DMS53 (cell line): ENCODE results near the gene GLTP.
"Not testable (repeated sequence)": the region's sequence is repeated elsewhere in the genome, so short reads cannot be mapped to it uniquely, and the experiment has no call there.

ENCODE experiments used
- DNase-seq: peaks from one replicate; lab custom pipeline; 2025; lab: John Stamatoyannopoulos, UW

GLTP gene, protein sequence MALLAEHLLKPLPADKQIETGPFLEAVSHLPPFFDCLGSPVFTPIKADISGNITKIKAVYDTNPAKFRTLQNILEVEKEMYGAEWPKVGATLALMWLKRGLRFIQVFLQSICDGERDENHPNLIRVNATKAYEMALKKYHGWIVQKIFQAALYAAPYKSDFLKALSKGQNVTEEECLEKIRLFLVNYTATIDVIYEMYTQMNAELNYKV

DNA sequence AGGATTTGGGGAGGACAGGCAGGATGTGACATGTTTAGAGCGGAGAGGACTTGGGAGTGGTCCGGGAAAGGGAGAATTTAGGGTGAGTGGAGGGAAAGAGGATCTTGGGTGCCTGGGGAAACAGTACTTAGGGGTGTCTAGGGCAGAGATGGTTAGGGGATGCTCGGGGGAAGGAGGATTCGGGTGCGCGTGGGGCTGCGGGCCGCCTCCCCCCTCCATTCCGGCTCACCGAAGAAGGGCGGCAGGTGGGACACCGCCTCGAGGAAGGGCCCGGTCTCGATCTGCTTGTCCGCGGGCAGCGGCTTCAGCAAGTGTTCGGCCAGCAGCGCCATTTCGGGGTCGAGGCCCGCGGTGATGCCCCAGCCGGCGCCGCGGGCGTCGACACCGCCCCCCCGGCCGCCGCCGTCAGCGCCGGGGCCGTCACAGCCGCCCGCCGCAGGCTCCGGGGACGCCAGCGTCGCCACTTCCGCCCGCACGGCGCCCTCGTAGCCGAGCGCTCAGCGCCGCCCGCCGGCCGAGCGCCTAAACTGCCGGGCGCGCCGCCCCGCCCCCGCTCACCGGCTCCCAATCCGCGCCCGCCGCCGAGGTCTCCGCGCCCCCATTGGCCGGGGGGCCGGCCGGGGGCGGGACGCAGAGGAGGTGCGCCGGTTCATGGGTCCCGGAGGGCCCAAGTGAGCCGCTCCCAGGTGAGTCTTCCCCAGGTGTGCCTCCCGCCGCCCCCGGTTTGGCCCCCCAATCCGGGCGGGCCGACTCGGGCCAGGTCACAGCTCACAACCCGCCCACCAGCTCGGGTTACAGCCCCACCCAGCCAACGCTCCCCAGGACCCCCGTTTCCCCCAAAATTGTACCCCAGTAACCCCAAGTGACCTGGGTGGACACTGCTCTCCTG is at the start of gene GLTP:
TSS of gene GLTP (minus strand) at position 499 of the 889 bp plus-strand sequence. CDS start at position 332, 167 bp downstream.
- peak; percentile 98 for DNase-seq

DNA sequence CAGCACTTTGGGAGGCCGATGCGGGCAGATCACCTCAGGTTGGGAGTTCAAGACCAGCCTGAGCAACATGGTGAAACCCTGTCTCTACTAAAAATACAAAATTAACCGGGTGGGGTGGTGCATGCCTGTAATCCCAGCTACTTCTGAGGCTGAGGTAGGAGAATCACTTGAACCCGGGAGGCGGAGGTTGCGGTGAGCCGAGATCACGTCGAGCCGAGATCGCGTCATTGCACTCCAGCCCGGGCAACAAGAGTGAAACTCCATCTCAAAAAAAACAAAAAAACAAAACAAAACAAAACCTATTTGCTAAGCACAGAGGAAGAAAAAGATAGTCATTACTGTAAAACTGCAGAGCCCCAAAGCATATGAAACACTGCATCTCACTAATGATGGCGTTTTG is 49.0 kb upstream of the GLTP start:
- not testable (repeated sequence) for DNase-seq

- no peak for DNase-seq
Measured at GRCh38 chr12:109928058-109928656, 47.8 kb upstream of the GLTP start.

GRCh38 chr12:109927622-109928021 is 47.3 kb upstream of the GLTP start:
- peak; percentile 66 for DNase-seq

- DNase-seq: no peak
Measured at GRCh38 chr12:109926488-109927210, 46.3 kb upstream of the GLTP start.

- no peak for DNase-seq
Measured at GRCh38 chr12:109926016-109926415, 45.7 kb upstream of the GLTP start.

DNA sequence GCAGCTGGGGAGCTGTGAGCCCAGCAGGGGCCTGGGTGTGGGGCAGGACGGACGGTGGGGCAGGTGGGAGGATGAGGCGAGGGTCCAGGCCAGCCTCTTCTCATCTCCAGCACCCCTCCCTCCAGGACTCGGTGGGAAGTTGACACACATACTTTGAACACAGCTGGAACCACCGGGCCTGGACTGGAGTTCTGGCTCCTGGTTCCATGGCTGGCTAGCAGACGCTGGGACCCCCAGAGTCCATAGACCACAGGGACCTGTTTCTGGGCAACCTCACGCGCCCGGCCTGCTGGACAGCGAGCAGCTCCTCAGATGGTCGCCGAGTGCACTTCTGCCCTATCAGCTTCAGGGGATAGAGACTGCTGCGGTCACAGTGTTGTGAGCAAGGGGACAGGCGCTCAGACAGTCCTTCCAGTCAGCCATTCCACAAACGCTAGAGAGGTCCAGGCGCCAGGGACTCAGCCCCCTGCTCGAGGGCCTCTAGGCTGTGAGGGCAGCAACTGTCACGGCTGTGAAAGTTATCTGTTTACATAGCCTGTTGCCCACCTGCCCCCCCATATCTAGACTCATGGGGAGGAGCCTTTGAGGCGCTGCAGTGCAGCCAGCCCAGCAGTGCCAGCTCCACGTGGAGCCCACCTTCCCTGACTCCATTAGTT is 45.0 kb upstream of the GLTP start:
- no peak for DNase-seq

DNA sequence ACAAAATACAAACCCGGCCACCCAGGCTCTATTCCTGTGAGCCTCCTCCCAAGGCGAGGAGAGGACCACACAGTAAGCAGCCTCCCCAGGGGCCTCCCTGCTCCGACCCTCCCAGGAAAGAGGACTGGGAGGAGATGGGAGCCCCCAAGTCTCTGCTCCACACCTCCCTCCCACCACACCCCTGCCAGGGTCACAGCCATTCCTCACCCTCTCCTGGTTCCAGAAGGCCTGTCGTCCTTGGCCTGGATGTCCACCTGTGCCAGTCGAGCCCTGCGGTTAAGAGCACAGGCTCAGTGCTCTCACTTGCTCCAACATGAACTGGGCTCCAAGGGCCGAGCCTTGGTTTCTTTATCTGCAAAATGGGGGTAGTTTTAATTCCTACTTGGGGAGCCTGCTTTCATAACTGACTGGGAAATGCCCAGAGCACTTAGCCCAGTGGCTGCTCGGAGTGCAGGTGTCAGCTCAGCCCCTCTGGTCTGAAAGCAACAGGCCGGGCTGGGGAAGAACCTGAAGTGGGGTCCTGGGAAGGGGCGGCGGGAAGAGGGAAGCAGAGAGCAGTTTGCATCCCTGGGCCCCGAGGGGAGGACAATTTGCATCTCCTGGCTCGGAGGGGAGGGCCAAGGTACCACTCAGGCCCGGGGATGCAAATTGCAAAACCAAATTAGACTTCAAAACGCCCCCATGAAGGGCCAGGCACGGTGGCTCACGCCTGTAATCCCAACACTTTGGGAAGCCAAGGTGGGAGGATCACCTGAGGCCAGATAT is 43.3 kb upstream of the GLTP start:
- no peak for DNase-seq

GRCh38 chr12:109923038-109923437 is 42.7 kb upstream of the GLTP start:
- no peak for DNase-seq

GRCh38 chr12:109921982-109922381 is 41.6 kb upstream of the GLTP start:
- DNase-seq: no peak

GRCh38 chr12:109920261-109920780 is 40.0 kb upstream of the GLTP start:
- DNase-seq: no peak

DNA sequence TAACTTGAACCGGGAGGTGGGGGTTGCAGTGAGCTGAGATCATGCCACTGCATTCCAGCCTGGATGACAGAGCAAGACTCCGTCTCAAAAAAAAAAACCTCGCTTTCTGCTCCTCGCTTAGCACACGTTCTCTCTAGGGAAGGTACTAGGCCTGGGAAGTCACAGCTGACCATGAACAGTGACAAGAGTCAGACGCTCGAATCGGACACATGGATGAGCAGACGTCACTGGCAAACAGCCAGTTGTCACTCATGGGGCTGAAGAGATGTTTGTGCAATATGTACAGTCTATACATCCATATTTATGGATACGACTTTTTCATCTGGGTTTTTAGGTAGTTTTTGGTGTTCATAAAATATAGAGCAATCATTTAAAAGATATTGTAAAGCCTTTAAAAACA is 39.1 kb upstream of the GLTP start:
- no peak for DNase-seq

GRCh38 chr12:109916045-109916444 is 35.7 kb upstream of the GLTP start:
- DNase-seq: no peak

DNA sequence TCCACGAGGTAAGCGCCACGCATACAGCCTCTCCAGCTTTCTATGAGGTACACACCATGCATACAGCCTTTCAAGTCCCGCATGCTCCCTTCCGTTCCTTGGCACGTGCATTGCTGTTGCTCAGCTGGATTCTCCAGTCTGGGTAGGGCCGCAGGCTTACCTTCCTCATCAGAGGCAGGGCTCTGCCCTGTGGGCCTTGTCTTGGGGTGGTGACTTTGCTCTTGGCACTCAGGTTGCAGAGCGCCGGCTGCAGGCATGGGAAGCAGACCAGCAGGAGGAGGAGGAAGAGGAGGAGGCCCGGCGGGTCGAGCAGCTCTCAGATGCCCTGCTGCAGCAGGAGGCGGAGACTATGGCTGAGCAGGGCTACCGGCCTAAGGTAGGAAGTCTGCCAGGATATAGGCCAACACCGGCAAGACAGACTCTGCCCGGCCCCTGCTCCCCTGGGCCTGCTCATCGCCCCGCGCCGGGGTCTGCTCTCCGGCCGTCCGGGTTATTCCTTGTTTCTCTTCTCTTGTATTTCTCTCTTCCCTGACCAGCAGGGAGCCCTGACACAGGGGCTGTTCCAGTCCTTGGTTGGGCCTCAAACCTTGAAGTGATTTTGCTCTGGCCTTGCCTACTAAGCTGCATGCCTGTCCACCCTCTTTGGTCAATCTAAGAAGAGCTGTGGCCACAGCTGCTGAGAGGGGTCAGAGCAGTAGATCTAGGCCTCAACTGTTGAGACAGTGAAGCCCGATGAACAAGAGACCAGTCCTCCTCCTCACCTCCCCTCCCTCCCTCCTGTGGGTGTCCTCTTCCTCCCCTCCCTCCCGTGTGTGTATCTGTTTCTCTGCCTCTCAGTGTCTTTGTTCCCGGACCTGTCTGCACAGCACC is 35.1 kb upstream of the GLTP start:
- no peak for DNase-seq

GRCh38 chr12:109914461-109914860 is 34.1 kb upstream of the GLTP start:
- DNase-seq: no peak

DNA sequence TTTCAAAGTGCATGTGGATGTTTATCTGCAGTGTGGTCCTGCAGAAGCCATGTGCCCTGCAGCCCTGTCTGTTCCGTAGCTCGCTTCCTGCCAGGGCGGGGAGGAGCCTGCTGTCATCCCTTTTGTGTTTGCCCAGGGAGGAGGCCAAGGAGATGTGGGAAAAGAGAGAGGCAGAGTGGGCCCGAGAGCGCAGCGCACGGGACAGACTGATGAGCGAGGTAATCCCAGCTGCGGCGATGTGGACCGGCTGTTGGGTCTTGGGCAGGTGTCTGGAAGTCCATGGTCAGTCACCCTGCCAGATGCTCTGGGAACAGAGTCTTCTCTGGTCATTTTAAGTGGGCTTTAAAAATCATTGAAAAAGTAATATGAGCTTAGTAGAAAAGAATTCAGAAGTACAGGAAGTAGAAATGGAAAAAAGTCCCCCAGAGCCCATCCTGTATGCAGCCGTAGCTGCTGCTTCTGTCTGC is 32.5 kb upstream of the GLTP start:
- DNase-seq: no peak

GRCh38 chr12:109910969-109911348 is 30.6 kb upstream of the GLTP start:
- peak; percentile 74 for DNase-seq

DNA sequence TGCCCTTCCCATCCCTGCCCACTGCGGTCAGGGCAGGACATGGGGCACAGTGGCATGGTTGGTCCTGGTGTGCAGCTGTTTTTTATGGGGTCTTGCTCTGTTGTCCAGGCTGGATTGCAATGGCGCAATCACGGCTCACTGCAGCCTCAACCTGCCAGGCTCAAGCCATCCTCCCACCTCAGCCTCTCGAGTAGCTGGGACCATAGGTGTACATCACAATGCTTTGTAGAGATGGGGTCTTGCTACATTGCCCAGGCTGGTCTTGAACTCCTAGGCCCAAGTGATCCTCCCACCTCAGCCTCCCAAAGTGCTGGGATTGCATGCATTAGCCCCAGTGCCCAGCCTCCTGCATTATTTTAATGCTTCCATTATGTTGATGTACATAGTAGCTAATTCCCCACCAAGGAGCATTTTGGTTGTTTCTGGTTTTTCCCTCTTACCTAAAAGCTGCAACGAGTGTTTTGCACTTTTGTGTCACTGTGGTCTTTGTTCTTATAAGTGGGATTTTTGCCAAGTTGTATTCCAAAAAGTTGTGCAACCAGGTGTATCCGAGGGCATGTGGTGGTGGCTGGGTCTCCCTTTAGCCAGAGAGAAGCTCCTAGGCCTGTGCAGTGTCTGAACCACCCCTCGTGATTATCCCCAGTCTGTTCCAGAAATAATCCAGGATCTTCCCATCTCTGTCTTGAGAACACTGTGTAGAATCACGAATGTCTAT is 30.1 kb upstream of the GLTP start:
- no peak for DNase-seq

GRCh38 chr12:109905301-109905700 is 25.0 kb upstream of the GLTP start:
- DNase-seq: no peak
